T-helper 17 cell (primary cell): ENCODE measurements around the gene RAB3C. TPM values are rescaled to one million over a fixed set of nuclear protein-coding genes. Genes with fewer than 3 reads are reported as not detected.
"Not testable (repeated sequence)": the region's sequence is repeated elsewhere in the genome, so short reads cannot be mapped to it uniquely, and the experiment has no call there.

Experiments used
- ATAC-seq: fragments of 150-1000 bp; cut with Tn5 transposase; 2 replicates; pipeline ENCODE4 v1.10.0; 2021; ENCODE audit warnings: mild to moderate bottlenecking, moderate library complexity
- DNase-seq, 3 donors: peaks; one replicate each; pipeline versions ENCODE4 v3.0.0 to v3.0.0-alpha.2; 2020 to 2021
- H3K9me3 ChIP-seq: one replicate; pipeline ENCODE4 v1.7.0; 2013; ENCODE audit warnings: low read length, mild to moderate bottlenecking; ENCODE audit not compliant: control insufficient read depth, poor library complexity, severe bottlenecking
- H3K27ac Mint-ChIP-seq: one replicate; pipeline ENCODE4 v1.8.0; 2022; ENCODE audit warnings: mild to moderate bottlenecking, moderate library complexity, mixed read lengths
- H3K27me3 Mint-ChIP-seq: one replicate; pipeline ENCODE4 v1.8.0; 2022; ENCODE audit warnings: mixed read lengths
- H3K36me3 Mint-ChIP-seq: one replicate; pipeline ENCODE4 v1.8.0; 2022; ENCODE audit warnings: low read depth, mixed read lengths
- H3K4me1 Mint-ChIP-seq: one replicate; pipeline ENCODE4 v1.8.0; 2022; ENCODE audit warnings: mild to moderate bottlenecking, mixed read lengths
- H3K4me3 Mint-ChIP-seq: one replicate; pipeline ENCODE4 v1.8.0; 2022; ENCODE audit warnings: mild to moderate bottlenecking, moderate library complexity, mixed read lengths
- total RNA-seq, 4 donors: library from RNA in 2 of 4; stranded (reverse) in 2 of 4; gene quantifications; one replicate each; pipeline ENCODE4 v1.2.3 and lab custom pipeline; 2022 to 2026

Gene RAB3C
- total RNA-seq, 2 donors from 2014 or later, result 0.03 TPM; not detected in 1

- Mint-ChIP-seq H3K27me3 (peaks cover 34% of the 10 kb centered on the region), H3K36me3 (no peaks in the 10 kb centered on the region), H3K4me1 (peaks cover 2% of the 10 kb centered on the region), H3K27ac (no peak overlapping the region), H3K4me3 (no peak overlapping the region)
- DNase-seq (no peak), ATAC-seq (no peak)
- H3K9me3 ChIP-seq, result no peaks in the 10 kb centered on the region
Observed at GRCh38 chr5:58670582-58670981, 87.7 kb downstream of the RAB3C start.

DNA sequence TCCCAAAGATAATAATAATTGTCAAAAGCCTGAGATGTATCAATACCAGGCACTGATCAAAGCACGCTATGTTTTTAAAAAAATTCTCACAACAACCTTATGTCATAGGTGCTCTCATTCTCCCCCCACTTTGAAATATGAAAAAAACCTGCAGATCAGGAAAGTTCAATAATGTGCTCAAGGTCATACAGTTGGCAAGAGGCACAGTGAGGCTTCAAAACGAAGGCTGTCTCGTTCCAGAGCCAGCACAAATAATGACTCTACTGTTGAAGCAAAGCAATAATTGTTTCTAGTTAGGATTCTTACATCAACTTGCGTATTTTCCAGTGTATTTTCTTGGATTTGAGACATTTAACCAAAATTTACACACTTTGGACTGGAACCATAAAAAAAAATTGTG, 88.3 kb downstream of the RAB3C start:
- H3K27me3 Mint-ChIP-seq, result peaks cover 34% of the 10 kb centered on the region
- H3K4me1 Mint-ChIP-seq, result peaks cover 2% of the 10 kb centered on the region
- ATAC-seq (no peak), DNase-seq (no peak)
- H3K36me3 Mint-ChIP-seq, result no peaks in the 10 kb centered on the region
- no peaks in the 10 kb centered on the region for H3K9me3 ChIP-seq
- H3K4me3 Mint-ChIP-seq, result no peak overlapping the region
- no peak overlapping the region for H3K27ac Mint-ChIP-seq

DNA sequence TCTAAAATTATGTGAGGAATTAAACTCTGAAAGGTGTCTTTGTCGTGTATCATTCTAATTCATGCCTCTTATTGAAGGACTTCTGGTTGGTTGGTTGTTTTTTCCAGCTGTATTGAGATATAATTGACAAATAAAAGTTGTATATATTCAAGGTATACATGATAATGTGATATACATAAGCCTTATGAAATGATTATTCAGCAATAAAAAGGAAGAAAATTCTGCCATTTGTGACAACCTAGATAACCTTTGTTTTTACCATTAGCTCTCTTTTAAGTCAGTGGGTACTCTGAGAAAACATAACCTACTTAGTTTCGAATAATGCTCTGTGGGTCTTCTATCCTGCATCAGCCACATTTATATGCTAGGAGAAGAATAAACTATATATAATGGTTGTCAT, 89.6 kb downstream of the RAB3C start:
- no peak for ATAC-seq
- peaks cover 34% of the 10 kb centered on the region for H3K27me3 Mint-ChIP-seq
- H3K27ac Mint-ChIP-seq, result no peak overlapping the region

DNA sequence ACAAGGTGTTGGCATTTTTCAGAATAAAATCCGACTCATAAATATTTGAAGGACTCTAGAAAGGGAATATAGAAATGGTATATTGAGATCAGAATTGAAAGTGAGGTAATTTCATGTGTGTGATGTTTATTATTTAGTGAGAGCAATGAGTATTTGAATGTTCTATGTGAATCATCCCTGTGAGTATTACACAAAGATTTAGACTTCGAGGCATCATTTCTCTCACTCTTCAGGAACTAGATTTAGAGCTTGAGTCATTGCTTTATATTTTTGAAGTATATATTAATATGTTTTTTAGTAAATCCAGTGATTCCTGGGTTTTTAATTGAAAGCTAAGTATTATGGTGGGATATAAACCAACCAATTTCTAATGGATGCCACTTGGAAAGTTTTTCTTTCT, 91.2 kb downstream of the RAB3C start:
- ATAC-seq, result no peak
- H3K4me1 Mint-ChIP-seq, result peaks cover 2% of the 10 kb centered on the region
- no peaks in the 10 kb centered on the region for H3K9me3 ChIP-seq
- H3K27me3 Mint-ChIP-seq, result peaks cover 39% of the 10 kb centered on the region
- H3K4me3 Mint-ChIP-seq, result no peak overlapping the region
- no peak for DNase-seq
- no peak overlapping the region for H3K27ac Mint-ChIP-seq
- no peaks in the 10 kb centered on the region for H3K36me3 Mint-ChIP-seq

More for the DNA sequence above, 89.6 kb downstream of the RAB3C start:
- DNase-seq, result no peak
- H3K36me3 Mint-ChIP-seq, result no peaks in the 10 kb centered on the region
- H3K4me1 Mint-ChIP-seq, result peaks cover 2% of the 10 kb centered on the region
- no peak overlapping the region for H3K4me3 Mint-ChIP-seq
- H3K9me3 ChIP-seq, result no peaks in the 10 kb centered on the region

- H3K4me1 Mint-ChIP-seq, result peaks cover 2% of the 10 kb centered on the region
- DNase-seq (no peak), ATAC-seq (no peak)
- no peaks in the 10 kb centered on the region for H3K36me3 Mint-ChIP-seq
- H3K4me3 Mint-ChIP-seq, result no peak overlapping the region
- no peaks in the 10 kb centered on the region for H3K9me3 ChIP-seq
- H3K27ac Mint-ChIP-seq, result no peak overlapping the region
- H3K27me3 Mint-ChIP-seq, result peaks cover 40% of the 10 kb centered on the region
Observed at GRCh38 chr5:58674711-58675110, 91.8 kb downstream of the RAB3C start.

DNA sequence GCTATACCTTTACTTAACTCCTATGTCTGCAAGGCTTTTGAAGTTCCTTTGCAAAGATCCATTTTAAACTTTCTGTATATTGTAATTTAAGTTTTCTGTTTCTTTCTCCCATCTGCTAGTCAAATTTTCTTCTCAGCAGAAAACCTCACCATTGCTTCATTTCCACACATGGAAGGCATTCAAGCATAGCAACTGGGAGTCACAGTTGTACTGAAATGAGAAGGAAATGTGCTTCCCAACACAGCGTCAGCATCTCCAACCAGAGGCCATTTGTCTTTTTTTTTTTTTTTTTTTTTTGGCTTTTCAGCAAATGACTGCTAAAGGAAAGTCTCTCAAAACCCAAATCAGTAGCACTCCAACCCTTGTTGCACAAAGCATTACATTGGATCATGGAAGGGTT, 92.5 kb downstream of the RAB3C start:
- no peak overlapping the region for H3K27ac Mint-ChIP-seq
- no peak overlapping the region for H3K4me3 Mint-ChIP-seq
- H3K4me1 Mint-ChIP-seq, result no peaks in the 10 kb centered on the region
- no peaks in the 10 kb centered on the region for H3K9me3 ChIP-seq
- DNase-seq (no peak), ATAC-seq (no peak)
- H3K36me3 Mint-ChIP-seq, result no peaks in the 10 kb centered on the region
- H3K27me3 Mint-ChIP-seq, result peaks cover 40% of the 10 kb centered on the region

DNA sequence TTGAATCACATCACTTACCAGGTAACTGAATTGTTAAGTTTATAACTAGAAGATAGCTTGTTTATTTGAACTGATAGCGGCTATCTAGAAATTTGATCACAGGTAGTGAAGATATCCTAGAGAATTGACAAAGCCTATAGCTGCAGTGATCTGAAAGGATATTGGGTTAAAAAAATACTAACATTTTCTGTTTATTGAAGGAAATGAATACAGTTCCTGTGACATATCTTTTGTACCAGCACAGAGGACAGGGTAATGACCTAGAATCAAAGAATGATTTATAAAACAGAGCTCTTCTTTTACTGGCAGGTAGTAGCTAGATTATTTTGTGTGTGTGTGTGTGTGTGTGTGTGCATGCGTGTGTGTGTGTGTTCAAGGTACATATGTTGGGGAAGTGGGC, 94.8 kb downstream of the RAB3C start:
- Mint-ChIP-seq H3K4me3 (no peak overlapping the region), H3K36me3 (no peaks in the 10 kb centered on the region), H3K27me3 (peaks cover 30% of the 10 kb centered on the region), H3K4me1 (no peaks in the 10 kb centered on the region), H3K27ac (no peak overlapping the region)
- ATAC-seq (no peak), DNase-seq (no peak)
- no peaks in the 10 kb centered on the region for H3K9me3 ChIP-seq

- no peak for ATAC-seq
Observed at GRCh38 chr5:58680503-58680902, 97.6 kb downstream of the RAB3C start.

GRCh38 chr5:58681943-58682342, 99.1 kb downstream of the RAB3C start:
- H3K36me3 Mint-ChIP-seq, result no peaks in the 10 kb centered on the region
- DNase-seq (no peak), ATAC-seq (no peak)
- no peaks in the 10 kb centered on the region for H3K4me1 Mint-ChIP-seq
- H3K27me3 Mint-ChIP-seq, result peaks cover 15% of the 10 kb centered on the region
- no peaks in the 10 kb centered on the region for H3K9me3 ChIP-seq
- no peak overlapping the region for H3K27ac Mint-ChIP-seq
- no peak overlapping the region for H3K4me3 Mint-ChIP-seq

More at GRCh38 chr5:58680503-58680902, 97.6 kb downstream of the RAB3C start:
- H3K4me1 Mint-ChIP-seq, result no peaks in the 10 kb centered on the region
- DNase-seq, result no peak
- H3K4me3 Mint-ChIP-seq, result no peak overlapping the region
- no peaks in the 10 kb centered on the region for H3K9me3 ChIP-seq
- no peak overlapping the region for H3K27ac Mint-ChIP-seq
- H3K27me3 Mint-ChIP-seq, result peaks cover 15% of the 10 kb centered on the region
- no peaks in the 10 kb centered on the region for H3K36me3 Mint-ChIP-seq

DNA sequence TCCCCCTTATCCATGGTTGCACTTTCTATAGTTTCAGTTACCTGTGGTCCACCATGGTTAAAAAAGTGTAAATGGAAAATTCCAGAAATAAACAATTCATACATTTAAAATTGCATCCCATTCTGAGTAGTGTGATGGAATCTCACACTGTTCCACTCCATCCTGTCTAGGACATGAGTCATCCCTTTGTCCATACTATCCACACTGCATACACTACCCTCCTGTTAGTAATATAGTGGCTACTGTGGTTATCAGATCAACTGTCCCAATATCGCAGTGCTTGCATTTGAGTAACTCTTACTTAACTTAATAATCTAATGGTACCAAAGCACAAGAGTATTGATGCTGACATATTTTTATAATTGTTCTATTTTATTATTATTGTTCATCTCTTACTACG, 100.7 kb downstream of the RAB3C start:
- ATAC-seq, result no peak
- Mint-ChIP-seq H3K4me1 (no peaks in the 10 kb centered on the region), H3K27ac (no peak overlapping the region), H3K36me3 (no peaks in the 10 kb centered on the region), H3K27me3 (peaks cover 15% of the 10 kb centered on the region), H3K4me3 (no peak overlapping the region)
- no peak for DNase-seq
- H3K9me3 ChIP-seq, result no peaks in the 10 kb centered on the region

- no peaks in the 10 kb centered on the region for H3K4me1 Mint-ChIP-seq
- H3K4me3 Mint-ChIP-seq, result no peak overlapping the region
- ATAC-seq (no peak), DNase-seq (no peak)
- no peak overlapping the region for H3K27ac Mint-ChIP-seq
- H3K36me3 Mint-ChIP-seq, result no peaks in the 10 kb centered on the region
- no peaks in the 10 kb centered on the region for H3K9me3 ChIP-seq
- no peaks in the 10 kb centered on the region for H3K27me3 Mint-ChIP-seq
Observed at GRCh38 chr5:58687079-58687478, 104.2 kb downstream of the RAB3C start.

GRCh38 chr5:58687595-58687994, 104.7 kb downstream of the RAB3C start:
- H3K27ac Mint-ChIP-seq, result no peak overlapping the region
- no peak overlapping the region for H3K4me3 Mint-ChIP-seq
- no peaks in the 10 kb centered on the region for H3K9me3 ChIP-seq
- no peaks in the 10 kb centered on the region for H3K36me3 Mint-ChIP-seq
- DNase-seq (no peak), ATAC-seq (no peak)
- H3K4me1 Mint-ChIP-seq, result no peaks in the 10 kb centered on the region
- no peaks in the 10 kb centered on the region for H3K27me3 Mint-ChIP-seq

DNA sequence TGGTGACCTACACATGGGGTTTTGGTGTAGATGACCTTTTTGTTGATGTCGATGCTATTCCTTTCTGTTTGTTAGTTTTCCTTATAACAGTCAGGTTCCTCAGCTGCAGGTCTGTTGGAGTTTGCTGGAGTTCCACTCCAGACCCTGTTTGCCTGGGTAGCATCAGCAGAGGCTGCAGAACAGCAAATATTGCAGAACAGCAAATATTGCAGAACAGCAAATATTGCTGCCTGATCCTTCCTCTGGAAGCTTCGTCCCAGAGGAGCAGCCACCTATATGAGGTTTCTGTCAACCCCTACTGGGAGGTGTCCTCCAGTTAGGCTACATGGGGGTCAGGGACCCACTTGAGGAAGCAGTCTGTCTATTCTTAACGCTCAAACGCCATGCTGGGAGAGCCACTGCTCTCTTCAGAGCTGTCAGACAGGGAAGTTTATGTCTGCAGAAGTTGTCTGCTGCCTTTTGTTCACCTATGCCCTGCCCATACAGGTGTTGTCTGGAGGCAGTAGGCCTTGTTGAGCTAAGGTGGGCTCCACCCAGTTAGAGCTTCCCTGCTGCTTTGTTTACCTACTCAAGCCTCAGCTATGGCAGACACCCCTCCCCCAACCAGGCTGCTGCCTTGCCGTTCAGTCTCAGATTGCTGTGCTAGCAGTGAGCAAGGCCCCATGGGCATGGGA, 116.3 kb downstream of the RAB3C start:
- H3K27me3 Mint-ChIP-seq, result peaks cover 10% of the 10 kb centered on the region
- ATAC-seq, H3K27ac Mint-ChIP-seq, H3K9me3 ChIP-seq, H3K4me3 Mint-ChIP-seq, DNase-seq, H3K36me3 Mint-ChIP-seq, H3K4me1 Mint-ChIP-seq: not testable (repeated sequence)

DNA sequence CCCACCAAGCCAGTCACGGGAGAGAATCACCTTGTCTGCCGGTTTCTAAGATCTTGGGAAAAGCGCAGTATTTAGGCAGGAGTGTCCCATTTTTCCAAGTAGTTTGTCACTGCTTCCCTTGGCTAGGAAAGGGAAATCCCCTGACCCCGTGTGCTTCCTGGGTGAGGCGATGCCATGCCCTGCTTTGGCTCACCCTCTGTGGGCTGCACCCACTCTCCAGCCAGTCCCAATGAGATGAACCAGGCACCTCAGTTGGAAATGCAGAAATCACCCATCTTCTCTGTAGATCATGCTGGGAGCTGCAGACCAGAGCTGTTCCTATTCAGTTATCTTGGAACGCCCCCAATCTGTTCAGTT, 116.9 kb downstream of the RAB3C start:
- Mint-ChIP-seq H3K4me3 (no peak overlapping the region), H3K36me3 (no peaks in the 10 kb centered on the region), H3K27ac (no peak overlapping the region), H3K4me1 (no peaks in the 10 kb centered on the region), H3K27me3 (peaks cover 13% of the 10 kb centered on the region)
- H3K9me3 ChIP-seq, result no peaks in the 10 kb centered on the region
- DNase-seq, result no peak
- ATAC-seq, result no peak
